CD14-positive monocyte (primary cell): ENCODE measurements around the gene OR5AC2. TPM values are rescaled to one million over a fixed set of nuclear protein-coding genes. Genes with fewer than 3 reads are reported as not detected.

Experiments used
- DNase-seq, 3 donors: peaks; one replicate each; pipeline ENCODE4 v3.0.0-alpha.2; 2011 to 2022
- H2AFZ ChIP-seq: 2 replicates; pipeline ENCODE4 v1.6.0; 2012; ENCODE audit warnings: mild to moderate bottlenecking, low read depth, low read length, inconsistent platforms; ENCODE audit not compliant: insufficient read depth, poor library complexity, severe bottlenecking
- H3K27ac ChIP-seq, 2 donors: 1 replicate in 1 of 2; 2 replicates in 1 of 2; pipeline ENCODE4 v1.5.1; 2012 to 2013; ENCODE audit warnings: low read length in 2 of 2, control low read depth in 1 of 2, inconsistent platforms in 1 of 2, low read depth in 1 of 2, mild to moderate bottlenecking in 1 of 2
- H3K27me3 ChIP-seq, 2 donors: one replicate each; pipeline versions ENCODE4 v1.6.0 to v1.6.1; 2011 to 2013; ENCODE audit warnings: low read length in 2 of 2; ENCODE audit not compliant: control insufficient read depth in 2 of 2, insufficient read depth in 2 of 2
- H3K36me3 ChIP-seq, 2 donors: replicated peaks in 1 of 2; 1 replicate in 1 of 2; 2 replicates in 1 of 2; pipeline versions ENCODE4 v1.5.1 to v1.6.1; 2012 to 2013; ENCODE audit warnings: low read length in 2 of 2, control low read depth in 1 of 2, inconsistent platforms in 1 of 2, mild to moderate bottlenecking in 1 of 2; ENCODE audit not compliant: insufficient read depth in 2 of 2, control insufficient read depth in 1 of 2
- H3K4me1 ChIP-seq, 2 donors: 1 replicate in 1 of 2; 2 replicates in 1 of 2; pipeline versions ENCODE4 v1.5.1 to v1.6.1; 2012 to 2013; ENCODE audit warnings: low read length in 2 of 2, control low read depth in 1 of 2, inconsistent platforms in 1 of 2, mild to moderate bottlenecking in 1 of 2, moderate library complexity in 1 of 2; ENCODE audit not compliant: insufficient read depth in 2 of 2, control insufficient read depth in 1 of 2
- H3K4me2 ChIP-seq: replicated peaks from 2 replicates; pipeline ENCODE3; 2012; ENCODE audit warnings: low read length, moderate library complexity, mild to moderate bottlenecking; ENCODE audit not compliant: poor library complexity, severe bottlenecking; ENCODE audit errors: extremely low read depth
- H3K4me3 ChIP-seq, 3 experiments: fragments of 200-600 bp in 1 of 3; sonication (generic) in 1 of 3; replicated peaks in 1 of 3; 1 replicate in 2 of 3; 2 replicates in 1 of 3; pipeline ENCODE4 v1.5.1; 2011 to 2013; ENCODE audit warnings: low read length in 3 of 3, mild to moderate bottlenecking in 3 of 3, control low read depth in 2 of 3, low read depth in 2 of 3, inconsistent platforms in 1 of 3, moderate library complexity in 1 of 3
- H3K79me2 ChIP-seq: 2 replicates; pipeline ENCODE4 v1.6.0; 2012; ENCODE audit warnings: mild to moderate bottlenecking, control low read depth, inconsistent platforms, low read length, moderate library complexity; ENCODE audit not compliant: insufficient read depth
- H3K9ac ChIP-seq: 2 replicates; pipeline ENCODE4 v1.6.0; 2017; ENCODE audit warnings: low read length, mild to moderate bottlenecking; ENCODE audit not compliant: insufficient read depth, poor library complexity, severe bottlenecking
- H3K9me3 ChIP-seq, 2 donors: replicated peaks in 1 of 2; 1 replicate in 1 of 2; 2 replicates in 1 of 2; pipeline versions ENCODE4 v1.5.1 to v1.6.1; 2012 to 2013; ENCODE audit warnings: low read length in 2 of 2, control low read depth in 1 of 2; ENCODE audit not compliant: control insufficient read depth in 1 of 2, insufficient read depth in 1 of 2
- H4K20me1 ChIP-seq: 2 replicates; pipeline ENCODE4 v1.6.0; 2012; ENCODE audit warnings: mild to moderate bottlenecking, low read length, control low read depth, moderate library complexity; ENCODE audit not compliant: insufficient read depth
- H3K27ac Mint-ChIP-seq, 7 donors: one replicate each; pipeline ENCODE4 v1.8.0; 2020; ENCODE audit warnings: mild to moderate bottlenecking in 7 of 7, mixed read lengths in 7 of 7, moderate library complexity in 6 of 7, inconsistent platforms in 2 of 7
- H3K27me3 Mint-ChIP-seq, 3 donors: one replicate each; pipeline ENCODE4 v1.8.0; 2021 to 2022; ENCODE audit warnings: low read depth in 3 of 3, mild to moderate bottlenecking in 3 of 3, mixed read lengths in 3 of 3, moderate library complexity in 3 of 3, inconsistent platforms in 1 of 3
- H3K36me3 Mint-ChIP-seq, 2 donors: one replicate each; pipeline ENCODE4 v1.8.0; 2020; ENCODE audit warnings: mixed read lengths in 2 of 2, inconsistent platforms in 1 of 2, mild to moderate bottlenecking in 1 of 2
- H3K4me1 Mint-ChIP-seq: one replicate; pipeline ENCODE4 v1.8.0; 2020; ENCODE audit warnings: mild to moderate bottlenecking, mixed read lengths
- H3K4me3 Mint-ChIP-seq, 2 donors: one replicate each; pipeline ENCODE4 v1.8.0; 2020; ENCODE audit warnings: mild to moderate bottlenecking in 2 of 2, mixed read lengths in 2 of 2, moderate library complexity in 1 of 2
- H3K9me3 Mint-ChIP-seq, 7 donors: one replicate each; pipeline ENCODE4 v1.8.0; 2020 to 2022; ENCODE audit warnings: mixed read lengths in 7 of 7, mild to moderate bottlenecking in 6 of 7, moderate library complexity in 6 of 7, inconsistent platforms in 2 of 7
- CTCF ChIP-seq: fragments of 200-600 bp; IDR thresholded peaks from one replicate; pipeline ENCODE4 v1.8.0; 2022; ENCODE audit warnings: antibody characterized with exemption, mild to moderate bottlenecking
- WGBS: methylation state at CpG from one replicate; pipeline ENCODE4 v1.1.5; 2013; ENCODE audit warnings: missing lambda C conversion rate; ENCODE audit not compliant: insufficient coverage; 5-methylcytosine and 5-hydroxymethylcytosine counted together
- intact Hi-C, 2 donors: fragments of 100-400 bp; cut with micrococcal nuclease; formaldehyde crosslinking; loops; one replicate each; pipeline versions ENCODE4 v1.15.0 to v1.15.1; 2023
- polyA plus RNA-seq, 3 donors: library from polyadenylated mRNA; depleted of rRNA in 1 of 3; unstranded in 2 of 3; stranded (reverse) in 1 of 3; fragments of 300-500 nt in 2 of 3; fragments of >200 nt in 1 of 3; fragmentation: Illumina TruSeq in 2 of 3; gene quantifications; 1 replicate in 2 of 3; 2 replicates in 1 of 3; pipeline ENCODE4 v1.2.3, GENCODE V29; 2012 to 2021

OR5AC2 gene
- polyA plus RNA-seq, 3 donors = not detected

GRCh38 chr3:98099848-98100247 lies 12.9 kb downstream of the OR5AC2 start:
- intact Hi-C loops = no loop called here
- 47% methylated on average over 2 of the region's 4 CpGs for WGBS

GRCh38 chr3:98108162-98108561 lies 21.2 kb downstream of the OR5AC2 start:
- Histone ChIP-seq H3K79me2 (no peaks in the 10 kb centered on the region), H3K9ac (no peak overlapping the region), H3K27me3 (no peaks in the 10 kb centered on the region), H3K36me3 (no peaks in the 10 kb centered on the region), H3K4me3 (no peak overlapping the region), H4K20me1 (no peaks in the 10 kb centered on the region), H3K9me3 (peaks cover 9 to 18% of the 10 kb centered on the region in 2 donors), H3K4me1 (no peaks in the 10 kb centered on the region), H3K27ac (no peak overlapping the region), H2AFZ (no peak overlapping the region), H3K4me2 (no peak overlapping the region)
- Mint-ChIP-seq H3K27ac (no peak overlapping the region), H3K27me3 (no peaks in the 10 kb centered on the region), H3K4me1 (no peaks in the 10 kb centered on the region), H3K9me3 (peaks cover 2 to 25% (median 16%) of the 10 kb centered on the region in 7 donors), H3K36me3 (no peaks in the 10 kb centered on the region), H3K4me3 (no peak overlapping the region)
- intact Hi-C loops = no loop called here
- WGBS = no CpG with 5 or more reads among the region's 1 CpG
- no peak for TF ChIP-seq CTCF
- DNase-seq = no peak

More at GRCh38 chr3:98099848-98100247, 12.9 kb downstream of the OR5AC2 start:
- Histone ChIP-seq H4K20me1 (no peaks in the 10 kb centered on the region), H3K9ac (no peak overlapping the region), H3K4me1 (no peaks in the 10 kb centered on the region), H3K36me3 (no peaks in the 10 kb centered on the region), H3K27ac (no peak overlapping the region), H3K79me2 (no peaks in the 10 kb centered on the region), H3K9me3 (peaks cover 0 to 6% of the 10 kb centered on the region in 2 donors), H3K4me3 (no peak overlapping the region), H3K27me3 (no peaks in the 10 kb centered on the region), H2AFZ (no peak overlapping the region), H3K4me2 (no peak overlapping the region)
- H3K4me3 Mint-ChIP-seq = no peak overlapping the region
- TF ChIP-seq CTCF = no peak
- no peaks in the 10 kb centered on the region for H3K4me1 Mint-ChIP-seq
- no peaks in the 10 kb centered on the region for H3K27me3 Mint-ChIP-seq
- peaks cover 0 to 7% (median 3%) of the 10 kb centered on the region in 7 donors for H3K9me3 Mint-ChIP-seq
- no peak for DNase-seq
- no peak overlapping the region for H3K27ac Mint-ChIP-seq
- H3K36me3 Mint-ChIP-seq = no peaks in the 10 kb centered on the region
